CD14-positive monocyte (primary cell): Measurements from ENCODE around the gene PRODH2. TPM values are rescaled to one million over a fixed set of nuclear protein-coding genes. Genes with fewer than 3 reads are reported as not detected.

Experiments
- DNase-seq, 3 donors: peaks; one replicate each; pipeline ENCODE4 v3.0.0-alpha.2; 2011 to 2022
- H2AFZ ChIP-seq: 2 replicates; pipeline ENCODE4 v1.6.0; 2012; ENCODE audit warnings: mild to moderate bottlenecking, low read depth, low read length, inconsistent platforms; ENCODE audit not compliant: insufficient read depth, poor library complexity, severe bottlenecking
- H3K27ac ChIP-seq, 2 donors: 1 replicate in 1 of 2; 2 replicates in 1 of 2; pipeline ENCODE4 v1.5.1; 2012 to 2013; ENCODE audit warnings: low read length in 2 of 2, control low read depth in 1 of 2, inconsistent platforms in 1 of 2, low read depth in 1 of 2, mild to moderate bottlenecking in 1 of 2
- H3K27me3 ChIP-seq, 2 donors: one replicate each; pipeline versions ENCODE4 v1.6.0 to v1.6.1; 2011 to 2013; ENCODE audit warnings: low read length in 2 of 2; ENCODE audit not compliant: control insufficient read depth in 2 of 2, insufficient read depth in 2 of 2
- H3K36me3 ChIP-seq, 2 donors: replicated peaks in 1 of 2; 1 replicate in 1 of 2; 2 replicates in 1 of 2; pipeline versions ENCODE4 v1.5.1 to v1.6.1; 2012 to 2013; ENCODE audit warnings: low read length in 2 of 2, control low read depth in 1 of 2, inconsistent platforms in 1 of 2, mild to moderate bottlenecking in 1 of 2; ENCODE audit not compliant: insufficient read depth in 2 of 2, control insufficient read depth in 1 of 2
- H3K4me1 ChIP-seq, 2 donors: 1 replicate in 1 of 2; 2 replicates in 1 of 2; pipeline versions ENCODE4 v1.5.1 to v1.6.1; 2012 to 2013; ENCODE audit warnings: low read length in 2 of 2, control low read depth in 1 of 2, inconsistent platforms in 1 of 2, mild to moderate bottlenecking in 1 of 2, moderate library complexity in 1 of 2; ENCODE audit not compliant: insufficient read depth in 2 of 2, control insufficient read depth in 1 of 2
- H3K4me2 ChIP-seq: replicated peaks from 2 replicates; pipeline ENCODE3; 2012; ENCODE audit warnings: low read length, moderate library complexity, mild to moderate bottlenecking; ENCODE audit not compliant: poor library complexity, severe bottlenecking; ENCODE audit errors: extremely low read depth
- H3K4me3 ChIP-seq, 3 experiments: fragments of 200-600 bp in 1 of 3; sonication (generic) in 1 of 3; replicated peaks in 1 of 3; 1 replicate in 2 of 3; 2 replicates in 1 of 3; pipeline ENCODE4 v1.5.1; 2011 to 2013; ENCODE audit warnings: low read length in 3 of 3, mild to moderate bottlenecking in 3 of 3, control low read depth in 2 of 3, low read depth in 2 of 3, inconsistent platforms in 1 of 3, moderate library complexity in 1 of 3
- H3K79me2 ChIP-seq: 2 replicates; pipeline ENCODE4 v1.6.0; 2012; ENCODE audit warnings: mild to moderate bottlenecking, control low read depth, inconsistent platforms, low read length, moderate library complexity; ENCODE audit not compliant: insufficient read depth
- H3K9ac ChIP-seq: 2 replicates; pipeline ENCODE4 v1.6.0; 2017; ENCODE audit warnings: low read length, mild to moderate bottlenecking; ENCODE audit not compliant: insufficient read depth, poor library complexity, severe bottlenecking
- H3K9me3 ChIP-seq, 2 donors: replicated peaks in 1 of 2; 1 replicate in 1 of 2; 2 replicates in 1 of 2; pipeline versions ENCODE4 v1.5.1 to v1.6.1; 2012 to 2013; ENCODE audit warnings: low read length in 2 of 2, control low read depth in 1 of 2; ENCODE audit not compliant: control insufficient read depth in 1 of 2, insufficient read depth in 1 of 2
- H4K20me1 ChIP-seq: 2 replicates; pipeline ENCODE4 v1.6.0; 2012; ENCODE audit warnings: mild to moderate bottlenecking, low read length, control low read depth, moderate library complexity; ENCODE audit not compliant: insufficient read depth
- H3K27ac Mint-ChIP-seq, 7 donors: one replicate each; pipeline ENCODE4 v1.8.0; 2020; ENCODE audit warnings: mild to moderate bottlenecking in 7 of 7, mixed read lengths in 7 of 7, moderate library complexity in 6 of 7, inconsistent platforms in 2 of 7
- H3K27me3 Mint-ChIP-seq, 3 donors: one replicate each; pipeline ENCODE4 v1.8.0; 2021 to 2022; ENCODE audit warnings: low read depth in 3 of 3, mild to moderate bottlenecking in 3 of 3, mixed read lengths in 3 of 3, moderate library complexity in 3 of 3, inconsistent platforms in 1 of 3
- H3K36me3 Mint-ChIP-seq, 2 donors: one replicate each; pipeline ENCODE4 v1.8.0; 2020; ENCODE audit warnings: mixed read lengths in 2 of 2, inconsistent platforms in 1 of 2, mild to moderate bottlenecking in 1 of 2
- H3K4me1 Mint-ChIP-seq: one replicate; pipeline ENCODE4 v1.8.0; 2020; ENCODE audit warnings: mild to moderate bottlenecking, mixed read lengths
- H3K4me3 Mint-ChIP-seq, 2 donors: one replicate each; pipeline ENCODE4 v1.8.0; 2020; ENCODE audit warnings: mild to moderate bottlenecking in 2 of 2, mixed read lengths in 2 of 2, moderate library complexity in 1 of 2
- H3K9me3 Mint-ChIP-seq, 7 donors: one replicate each; pipeline ENCODE4 v1.8.0; 2020 to 2022; ENCODE audit warnings: mixed read lengths in 7 of 7, mild to moderate bottlenecking in 6 of 7, moderate library complexity in 6 of 7, inconsistent platforms in 2 of 7
- WGBS: methylation state at CpG from one replicate; pipeline ENCODE4 v1.1.5; 2013; ENCODE audit warnings: missing lambda C conversion rate; ENCODE audit not compliant: insufficient coverage; 5-methylcytosine and 5-hydroxymethylcytosine counted together
- intact Hi-C, 2 donors: fragments of 100-400 bp; cut with micrococcal nuclease; formaldehyde crosslinking; loops; one replicate each; pipeline versions ENCODE4 v1.15.0 to v1.15.1; 2023
- polyA plus RNA-seq, 3 donors: library from polyadenylated mRNA; depleted of rRNA in 1 of 3; unstranded in 2 of 3; stranded (reverse) in 1 of 3; fragments of 300-500 nt in 2 of 3; fragments of >200 nt in 1 of 3; fragmentation: Illumina TruSeq in 2 of 3; gene quantifications; 1 replicate in 2 of 3; 2 replicates in 1 of 3; pipeline ENCODE4 v1.2.3, GENCODE V29; 2012 to 2021
- TF ChIP-seq, protein P1 (sequence below): fragments of 200-600 bp; IDR thresholded peaks from one replicate; pipeline ENCODE4 v1.8.0; 2022; ENCODE audit warnings: antibody characterized with exemption, mild to moderate bottlenecking

The PRODH2 gene
- polyA plus RNA-seq, 3 donors = not detected

DNA sequence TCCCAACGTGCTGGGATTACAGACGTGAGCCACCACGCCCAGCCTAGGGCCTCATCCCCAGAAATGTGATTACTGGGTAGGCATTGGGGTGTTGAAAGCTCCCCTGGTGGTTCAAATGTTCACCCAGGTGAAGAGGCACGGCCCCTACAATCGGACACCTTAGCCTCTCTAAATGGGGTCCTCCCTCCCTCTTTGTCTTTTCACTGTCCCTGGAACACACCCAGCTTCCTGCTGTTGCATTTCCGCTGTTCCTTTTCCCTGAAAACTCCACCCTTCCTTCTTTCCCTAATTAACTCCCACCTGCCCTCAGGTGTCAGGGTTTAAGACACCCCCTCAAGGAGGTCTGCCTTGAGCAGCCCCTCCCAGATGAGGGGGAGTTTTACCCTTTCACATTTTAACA lies 3.6 kb upstream of the PRODH2 start:
- H4K20me1 ChIP-seq = no peaks in the 10 kb centered on the region
- no peak overlapping the region for H3K9ac ChIP-seq
- Mint-ChIP-seq H3K4me1 (no peaks in the 10 kb centered on the region), H3K36me3 (no peaks in the 10 kb centered on the region), H3K27me3 (peaks cover 3 to 12% (median 11%) of the 10 kb centered on the region in 3 donors), H3K4me3 (no peak overlapping the region), H3K27ac (no peak overlapping the region), H3K9me3 (peaks cover 0 to 3% (median 0%) of the 10 kb centered on the region in 7 donors)
- 48% methylated on average over 6 of the region's 6 CpGs for WGBS
- intact Hi-C loops = no loop called here
- no peak overlapping the region for H3K27ac ChIP-seq
- H3K27me3 ChIP-seq = peaks cover 0 to 3% of the 10 kb centered on the region in 2 donors
- no peak overlapping the region for H2AFZ ChIP-seq
- DNase-seq = no peak
- no peaks in the 10 kb centered on the region for H3K4me1 ChIP-seq
- no peak overlapping the region for H3K4me3 ChIP-seq
- H3K79me2 ChIP-seq = no peaks in the 10 kb centered on the region
- H3K36me3 ChIP-seq = no peaks in the 10 kb centered on the region
- H3K9me3 ChIP-seq = no peaks in the 10 kb centered on the region
- TF ChIP-seq, protein P1, sequence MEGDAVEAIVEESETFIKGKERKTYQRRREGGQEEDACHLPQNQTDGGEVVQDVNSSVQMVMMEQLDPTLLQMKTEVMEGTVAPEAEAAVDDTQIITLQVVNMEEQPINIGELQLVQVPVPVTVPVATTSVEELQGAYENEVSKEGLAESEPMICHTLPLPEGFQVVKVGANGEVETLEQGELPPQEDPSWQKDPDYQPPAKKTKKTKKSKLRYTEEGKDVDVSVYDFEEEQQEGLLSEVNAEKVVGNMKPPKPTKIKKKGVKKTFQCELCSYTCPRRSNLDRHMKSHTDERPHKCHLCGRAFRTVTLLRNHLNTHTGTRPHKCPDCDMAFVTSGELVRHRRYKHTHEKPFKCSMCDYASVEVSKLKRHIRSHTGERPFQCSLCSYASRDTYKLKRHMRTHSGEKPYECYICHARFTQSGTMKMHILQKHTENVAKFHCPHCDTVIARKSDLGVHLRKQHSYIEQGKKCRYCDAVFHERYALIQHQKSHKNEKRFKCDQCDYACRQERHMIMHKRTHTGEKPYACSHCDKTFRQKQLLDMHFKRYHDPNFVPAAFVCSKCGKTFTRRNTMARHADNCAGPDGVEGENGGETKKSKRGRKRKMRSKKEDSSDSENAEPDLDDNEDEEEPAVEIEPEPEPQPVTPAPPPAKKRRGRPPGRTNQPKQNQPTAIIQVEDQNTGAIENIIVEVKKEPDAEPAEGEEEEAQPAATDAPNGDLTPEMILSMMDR = no peak
- no peak overlapping the region for H3K4me2 ChIP-seq

DNA sequence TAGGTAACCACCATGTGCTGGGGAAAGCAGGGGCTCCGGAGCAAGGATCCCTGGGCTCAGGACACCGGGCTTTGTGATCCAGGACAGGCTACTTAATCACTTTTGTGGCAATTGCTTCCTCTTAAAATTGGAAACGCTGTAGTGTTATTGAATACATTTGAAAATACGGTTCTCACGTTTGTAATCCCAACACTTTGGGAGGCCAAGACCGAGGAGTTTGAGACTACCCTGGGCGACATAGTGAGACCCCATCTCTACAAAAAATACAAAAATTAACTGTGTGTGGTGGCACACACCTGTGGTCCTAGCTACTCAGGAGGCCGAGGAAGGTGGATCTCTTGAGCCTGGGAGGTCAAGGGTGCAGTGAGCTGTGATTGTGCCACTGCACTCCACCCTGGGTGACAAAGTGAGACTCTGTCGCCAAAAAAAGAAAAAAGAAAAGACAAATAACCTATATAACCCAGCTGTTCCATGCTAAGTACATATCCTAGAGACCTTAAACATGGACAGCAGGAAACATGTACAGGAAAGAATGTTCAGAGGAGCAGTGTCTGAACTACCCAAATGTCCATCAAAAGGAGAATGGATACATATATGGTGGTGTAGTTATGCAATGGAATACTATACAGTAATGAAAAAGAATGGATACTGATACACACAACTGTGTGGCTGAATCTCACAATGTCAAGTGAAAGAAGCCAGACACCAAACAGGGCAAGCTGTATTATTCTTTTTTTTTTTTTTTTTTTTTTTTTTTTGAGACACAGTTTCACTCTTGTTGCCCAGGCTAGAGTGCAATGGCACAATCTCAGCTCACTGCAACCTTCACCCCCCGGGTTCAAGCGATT lies 622 bp upstream of the PRODH2 start:
- Histone ChIP-seq H3K9ac (no peak overlapping the region), H3K9me3 (no peaks in the 10 kb centered on the region), H3K79me2 (no peaks in the 10 kb centered on the region), H3K27me3 (no peaks in the 10 kb centered on the region), H3K27ac (no peak overlapping the region), H3K36me3 (no peaks in the 10 kb centered on the region), H2AFZ (no peak overlapping the region), H3K4me1 (no peaks in the 10 kb centered on the region), H3K4me2 (no peak overlapping the region), H3K4me3 (no peak overlapping the region), H4K20me1 (no peaks in the 10 kb centered on the region)
- TF ChIP-seq, protein P1 = no peak
- Mint-ChIP-seq H3K4me3 (no peak overlapping the region), H3K36me3 (no peaks in the 10 kb centered on the region), H3K27ac (no peak overlapping the region), H3K9me3 (peaks cover 0 to 3% (median 0%) of the 10 kb centered on the region in 7 donors), H3K4me1 (no peaks in the 10 kb centered on the region), H3K27me3 (peaks cover 3 to 16% (median 12%) of the 10 kb centered on the region in 3 donors)
- intact Hi-C loops = no loop called here
- WGBS = 80% methylated on average over 2 of the region's 11 CpGs
- DNase-seq = no peak
